HS-5 (cell line): ENCODE measurements around the gene HOXA5.

Experiments
- DNase-seq: peaks from one replicate; pipeline ENCODE4 v3.0.0-alpha.2; 2012; ENCODE audit warnings: low read depth

HOXA5 gene

DNA sequence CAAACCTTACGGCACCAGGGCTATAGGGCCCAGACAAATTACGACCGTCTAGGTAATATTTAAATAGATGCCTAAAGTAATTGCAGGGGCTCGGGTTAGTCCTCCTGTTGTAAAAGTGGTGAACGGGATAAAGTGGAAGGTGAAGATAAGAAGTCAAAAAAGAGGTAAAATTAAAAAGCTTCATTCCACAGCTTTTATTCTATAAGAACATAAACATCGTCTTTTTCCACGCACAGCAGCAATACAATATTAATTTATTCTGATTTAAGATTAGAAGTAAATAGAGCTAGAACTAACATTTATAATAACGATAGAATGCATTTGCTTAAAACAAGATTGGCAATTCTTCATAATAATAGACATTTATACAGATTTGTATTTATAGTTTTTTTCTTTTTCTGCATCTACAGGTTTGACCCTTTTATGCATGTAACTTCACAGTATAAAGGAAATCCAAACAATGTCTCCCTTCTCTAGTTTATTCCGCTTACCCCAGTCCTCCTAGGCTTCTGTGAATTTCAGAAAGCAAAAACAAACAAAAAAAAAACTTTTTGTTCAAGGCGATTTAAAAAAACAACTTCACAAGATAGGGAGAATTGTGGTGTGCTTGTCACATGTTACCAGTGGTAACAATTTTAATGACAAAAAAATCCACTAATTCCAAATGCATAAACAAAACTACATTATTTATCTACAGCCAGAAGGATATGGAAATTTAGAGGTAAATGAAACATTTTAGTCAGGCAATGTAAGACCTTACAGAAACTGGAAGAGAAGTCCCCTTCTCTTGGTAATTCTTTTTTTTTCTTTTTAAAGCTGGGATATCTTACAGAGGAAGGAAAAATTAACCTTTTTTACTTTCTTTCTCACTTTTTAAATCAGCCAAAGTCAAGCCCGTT is 27.2 kb upstream of the HOXA5 start:
- no peak for DNase-seq

DNA sequence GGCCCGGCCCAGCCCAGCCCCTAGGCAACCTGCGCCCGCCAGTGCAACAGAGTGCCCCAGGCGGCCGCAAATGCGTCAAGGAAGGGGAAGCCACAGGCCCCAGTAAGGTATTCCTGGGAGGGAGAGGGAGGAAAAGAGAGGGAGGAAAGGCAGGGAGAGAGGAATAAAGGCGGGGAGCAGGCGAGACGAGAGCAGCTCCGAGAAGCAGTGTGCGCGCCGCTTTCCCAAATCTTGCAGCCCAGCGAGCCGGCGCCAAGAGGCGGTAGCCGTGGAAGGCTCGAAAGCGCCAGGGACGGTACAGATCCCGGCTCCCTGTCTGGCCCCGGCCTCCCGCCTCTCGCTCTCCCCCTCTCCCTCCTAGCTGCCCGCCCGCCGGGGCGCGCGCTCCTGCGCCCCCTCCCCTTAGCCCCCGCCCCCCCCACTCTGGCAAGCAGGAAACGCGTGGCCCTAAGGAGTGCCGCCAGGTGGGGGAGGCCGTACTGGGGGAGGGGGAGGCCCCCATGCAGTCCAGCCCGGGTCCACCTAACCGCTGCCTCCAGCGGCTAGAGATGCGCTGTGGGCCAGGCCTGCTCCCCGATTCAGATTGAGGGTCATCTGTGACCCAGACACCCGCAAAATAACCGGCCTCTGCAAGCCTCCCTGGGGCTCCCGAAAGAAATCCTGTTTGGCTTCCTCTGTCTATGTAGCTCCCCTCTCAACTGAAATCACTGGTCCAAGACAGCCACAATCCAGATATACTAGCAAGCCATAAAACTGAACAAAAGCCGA is 26.4 kb upstream of the HOXA5 start:
- peak; percentile 38 for DNase-seq

DNA sequence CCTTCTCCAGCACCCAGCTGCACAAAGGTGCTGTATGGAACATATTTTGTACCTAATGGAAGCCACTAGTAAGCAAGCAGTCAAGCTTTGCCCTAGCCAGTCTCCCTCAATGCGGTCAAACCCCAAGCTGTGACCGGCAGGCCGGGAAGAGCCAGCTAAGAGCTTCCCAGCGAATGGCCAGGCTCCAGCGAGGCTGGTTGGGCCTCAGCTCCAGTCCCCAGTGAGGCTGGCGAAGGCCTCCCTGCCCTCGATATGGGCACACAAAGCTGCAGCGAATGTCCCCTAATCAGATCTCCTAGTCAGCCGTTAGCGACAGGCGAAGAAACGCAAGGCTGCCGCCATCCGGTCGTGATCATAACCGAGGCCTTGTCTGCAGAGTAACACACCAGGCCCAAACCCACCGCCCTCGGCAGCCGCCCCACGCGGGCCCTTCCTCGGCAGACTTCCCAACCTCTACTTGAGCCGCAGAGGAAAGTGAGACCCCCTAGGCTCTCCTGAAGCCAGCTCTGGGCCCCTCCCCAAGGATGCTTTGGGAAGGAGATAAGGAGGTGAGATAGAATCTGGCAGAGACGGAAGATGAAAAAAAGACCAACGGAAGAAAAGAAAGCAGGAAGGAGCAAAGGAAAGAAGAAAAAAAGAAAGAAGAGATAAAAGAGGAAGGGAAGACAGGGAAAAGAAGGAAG is 24.9 kb upstream of the HOXA5 start:
- DNase-seq: peak; percentile 76

DNA sequence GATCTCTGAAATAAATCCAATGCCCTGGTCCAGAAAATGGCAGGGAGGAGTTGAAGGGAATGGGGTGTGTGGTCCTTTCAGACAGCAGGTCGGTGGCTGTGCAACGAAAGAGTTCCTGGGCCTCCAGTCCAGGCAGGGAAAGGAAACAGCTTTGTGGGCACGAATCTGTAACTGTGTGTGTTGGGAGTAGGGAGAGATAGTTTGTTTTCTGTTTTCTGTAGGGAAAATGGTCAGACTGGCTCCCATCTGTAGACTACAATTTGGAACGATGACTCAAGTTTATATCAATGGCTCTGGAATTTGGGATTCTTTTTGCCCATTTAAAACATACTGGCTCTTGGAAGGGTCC is 24.4 kb upstream of the HOXA5 start:
- DNase-seq: no peak

DNA sequence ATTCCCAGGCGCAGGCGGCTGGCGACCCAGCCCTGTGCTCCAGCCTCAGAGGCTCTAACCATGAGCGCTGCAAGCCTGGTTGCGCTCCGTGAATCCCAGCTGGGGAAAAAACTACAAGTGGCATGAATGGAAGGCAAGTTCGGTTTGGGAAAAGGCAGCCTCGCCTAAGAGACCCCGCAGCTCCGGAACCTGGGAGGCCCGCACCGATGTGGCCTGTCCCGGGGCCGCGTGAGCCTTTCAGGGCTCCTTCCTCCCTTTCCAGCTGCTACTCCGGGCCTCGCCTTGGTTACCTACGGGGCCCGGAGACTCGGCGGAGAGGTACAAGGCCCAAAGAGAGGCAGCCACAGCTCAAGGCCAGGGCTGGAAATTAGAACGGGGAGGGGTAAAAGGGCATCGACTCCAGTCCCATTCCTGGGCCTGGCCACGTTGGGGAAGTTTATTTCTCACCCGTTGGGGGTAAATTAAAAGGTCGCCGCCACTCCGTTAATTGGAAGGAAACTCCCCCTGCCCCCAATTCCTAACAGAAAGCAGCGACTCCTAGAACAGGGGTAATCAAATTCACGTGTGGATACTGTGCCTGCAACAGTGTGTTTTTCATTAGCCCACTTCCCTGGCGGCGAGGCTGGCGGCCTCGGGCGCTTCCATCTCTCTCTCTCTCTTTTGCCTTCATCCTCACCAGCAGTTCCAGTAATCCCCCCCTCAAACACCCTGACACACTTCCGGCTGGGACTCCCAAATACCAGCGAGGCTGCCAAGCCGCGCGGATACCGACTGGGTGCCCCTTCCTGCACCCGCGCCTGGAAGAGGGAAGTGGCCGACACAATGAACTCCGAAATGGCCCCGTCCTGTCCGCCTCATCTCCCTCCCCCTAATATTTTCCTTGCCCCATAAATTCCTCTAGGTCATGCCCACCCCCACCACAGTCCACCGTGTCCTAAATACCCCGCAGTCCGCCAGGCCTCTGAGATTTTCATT is 23.3 kb upstream of the HOXA5 start:
- peak; percentile 54 for DNase-seq

DNA sequence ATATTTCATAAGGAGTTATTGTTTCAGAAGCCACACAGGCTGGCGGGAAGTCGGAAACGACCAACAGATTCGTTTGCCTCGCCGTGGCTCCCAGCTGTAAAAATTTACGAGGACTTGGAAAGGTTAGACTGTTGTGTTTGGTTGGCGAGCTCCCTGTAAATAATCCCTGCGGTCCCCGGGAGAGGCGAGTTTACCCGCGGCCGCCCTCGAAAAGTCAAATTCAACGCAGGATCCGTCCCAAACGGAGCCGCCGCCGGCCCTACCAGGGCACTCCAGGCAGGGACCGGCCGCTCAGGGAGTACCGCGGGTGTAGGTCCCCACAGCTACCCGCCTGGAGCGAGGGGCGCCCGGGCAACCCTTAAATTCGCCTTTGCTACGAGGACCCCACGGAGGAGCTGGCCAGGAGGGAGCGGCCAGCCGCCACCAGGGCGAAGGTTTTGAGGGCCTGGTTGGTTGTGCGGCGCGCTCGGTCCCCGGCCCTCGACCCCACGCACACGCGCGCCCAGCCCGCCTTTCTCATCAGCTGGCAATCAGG is 22.6 kb upstream of the HOXA5 start:
- DNase-seq: no peak

DNA sequence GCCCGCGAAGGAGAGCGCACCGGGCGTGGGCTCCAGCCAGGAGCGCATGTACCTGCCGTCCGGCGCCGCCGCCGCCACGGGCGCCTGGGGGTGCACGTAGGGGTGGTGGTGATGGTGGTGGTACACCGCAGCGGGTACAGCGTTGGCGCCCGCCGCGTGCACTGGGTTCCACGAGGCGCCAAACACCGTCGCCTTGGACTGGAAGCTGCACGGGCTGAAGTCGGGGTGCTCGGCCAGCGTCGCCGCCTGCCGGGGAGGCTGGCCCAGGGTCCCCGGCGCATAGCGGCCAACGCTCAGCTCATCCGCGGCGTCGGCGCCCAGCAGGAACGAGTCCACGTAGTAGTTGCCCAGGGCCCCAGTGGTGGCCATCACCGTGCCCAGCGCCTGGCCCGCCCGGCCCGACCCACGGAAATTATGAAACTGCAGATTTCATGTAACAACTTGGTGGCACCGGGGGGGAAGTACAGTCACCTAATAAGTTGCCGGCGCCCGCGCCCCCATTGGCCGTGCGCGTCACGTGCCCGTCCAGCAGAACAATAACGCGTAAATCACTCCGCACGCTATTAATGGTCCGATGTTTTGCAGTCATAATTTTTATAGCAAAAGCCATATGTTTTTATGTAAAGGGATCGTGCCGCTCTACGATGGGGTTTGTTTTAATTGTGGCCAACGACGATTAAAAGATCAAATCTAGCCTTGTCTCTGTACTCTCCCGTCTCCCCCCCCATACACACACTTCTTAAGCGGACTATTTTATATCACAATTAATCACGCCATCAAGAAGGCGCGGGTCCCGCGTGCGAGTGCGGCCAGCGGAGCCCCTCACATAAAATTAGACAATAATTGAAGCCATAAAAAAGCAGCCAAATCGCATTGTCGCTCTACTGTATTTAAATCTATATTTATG is 21.9 kb upstream of the HOXA5 start, which contains the start of gene HOXA9:
Gene HOXA9 (minus strand): TSS at position 449 of the 907 bp plus-strand sequence. CDS start 80 bp downstream, at position 369.
- DNase-seq: peak; percentile 93

DNA sequence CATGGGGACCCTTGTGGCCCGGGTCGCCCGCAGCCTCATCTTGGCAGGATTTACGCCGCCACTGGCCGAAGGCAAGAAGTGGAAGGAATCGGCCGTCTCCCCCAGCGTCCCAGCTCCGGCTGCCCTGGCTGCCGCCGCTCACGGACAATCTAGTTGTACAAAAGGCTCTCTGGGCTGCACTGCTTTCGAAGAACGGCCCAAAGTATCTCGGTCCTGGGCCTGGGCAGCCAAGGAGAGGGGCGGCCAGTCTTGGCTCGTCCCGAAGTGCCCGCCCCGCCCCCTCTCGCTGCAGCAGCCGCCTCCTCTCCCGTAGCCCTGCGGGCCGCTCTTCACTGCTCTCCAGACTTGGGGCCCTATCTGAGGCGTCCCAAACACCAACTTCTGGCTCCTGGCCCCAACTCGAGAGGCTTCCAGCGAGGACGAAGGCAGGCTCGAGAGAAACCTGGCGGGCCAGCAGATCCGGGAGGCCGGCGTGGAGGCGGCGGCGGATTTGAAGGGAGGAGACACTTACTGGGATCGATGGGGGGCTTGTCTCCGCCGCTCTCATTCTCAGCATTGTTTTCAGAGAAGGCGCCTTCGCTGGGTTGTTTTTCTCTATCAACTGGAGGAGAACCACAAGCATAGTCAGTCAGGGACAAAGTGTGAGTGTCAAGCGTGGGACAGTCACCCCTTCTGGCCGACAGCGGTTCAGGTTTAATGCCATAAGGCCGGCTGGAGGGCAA is 21.0 kb upstream of the HOXA5 start:
- no peak for DNase-seq

DNA sequence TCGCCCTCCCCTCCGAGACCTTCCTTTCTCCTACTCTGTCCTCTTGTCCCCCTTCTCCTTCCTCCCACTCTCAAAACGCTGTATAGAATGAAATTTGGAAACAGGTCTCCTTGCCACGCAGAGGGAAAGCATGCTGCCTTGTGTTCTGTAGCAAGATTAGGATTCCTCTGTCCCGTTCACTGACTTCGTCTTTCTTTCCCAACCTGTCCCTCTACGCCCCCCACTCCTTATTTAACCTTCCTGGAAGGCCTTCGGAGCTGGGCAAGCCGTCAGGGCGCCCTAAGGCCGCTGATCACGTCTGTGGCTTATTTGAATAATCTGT is 20.5 kb upstream of the HOXA5 start:
- DNase-seq: no peak

DNA sequence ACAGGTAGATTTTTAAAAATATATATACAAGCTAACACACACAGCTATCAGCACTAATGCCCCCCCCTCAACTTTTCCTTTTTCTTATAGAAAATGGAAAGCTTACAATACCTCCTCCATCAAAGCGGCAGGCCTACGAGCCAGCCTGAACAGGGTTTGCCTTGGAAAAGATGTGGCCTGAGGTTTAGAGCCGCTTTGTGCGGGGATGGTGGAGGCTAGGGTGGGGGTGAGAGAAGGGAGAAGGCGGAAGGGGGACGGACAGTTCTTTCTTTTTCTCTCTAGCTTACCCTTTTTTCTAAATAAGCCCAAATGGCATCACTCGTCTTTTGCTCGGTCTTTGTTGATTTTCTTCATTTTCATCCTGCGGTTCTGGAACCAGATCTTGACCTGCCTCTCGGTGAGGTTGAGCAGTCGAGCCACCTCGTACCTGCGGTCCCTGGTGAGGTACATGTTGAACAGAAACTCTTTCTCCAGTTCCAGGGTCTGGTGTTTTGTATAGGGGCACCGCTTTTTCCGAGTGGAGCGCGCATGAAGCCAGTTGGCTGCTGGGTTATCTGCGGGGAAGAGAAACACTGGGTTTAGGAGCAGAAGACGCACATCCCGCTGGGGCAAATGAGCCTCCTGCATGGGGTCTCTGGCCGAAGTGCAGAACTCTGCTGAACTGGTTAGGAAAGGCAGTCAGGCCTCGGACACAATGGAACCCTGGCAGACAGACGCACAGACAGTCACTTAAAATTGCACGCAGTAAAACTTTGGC is 20.0 kb upstream of the HOXA5 start:
- no peak for DNase-seq

DNA sequence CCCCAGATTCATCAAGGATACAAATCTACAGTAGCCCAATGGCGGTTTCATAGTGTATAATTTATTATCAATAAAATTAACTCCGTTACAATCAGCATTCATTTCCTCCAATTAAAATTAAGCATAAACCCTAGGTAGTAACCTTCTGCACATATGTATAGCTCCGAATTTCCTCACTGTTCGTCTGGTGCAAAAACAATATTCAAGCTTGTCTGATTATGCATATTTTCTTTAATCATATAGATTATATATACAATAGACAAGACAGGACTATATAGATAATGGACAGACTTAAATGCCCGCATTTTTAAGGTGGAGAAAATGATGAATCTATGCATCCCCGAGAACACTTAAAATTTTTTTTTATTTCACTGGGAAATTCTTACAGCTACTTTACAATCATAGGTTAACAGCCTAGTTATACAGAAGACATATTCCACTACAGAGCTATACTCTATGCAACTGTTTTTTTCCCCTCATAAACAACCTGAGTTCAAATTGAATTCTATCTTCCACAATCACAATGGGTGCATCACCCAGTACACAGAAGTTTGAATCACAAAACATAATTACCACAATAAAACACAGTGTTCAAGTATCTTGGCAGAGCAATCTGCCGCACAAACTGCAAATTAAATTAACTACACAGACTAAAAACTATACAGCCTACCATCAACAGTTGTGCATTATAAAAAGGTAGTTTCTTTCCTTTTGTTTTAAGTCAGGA is 19.2 kb upstream of the HOXA5 start:
- no peak for DNase-seq

DNA sequence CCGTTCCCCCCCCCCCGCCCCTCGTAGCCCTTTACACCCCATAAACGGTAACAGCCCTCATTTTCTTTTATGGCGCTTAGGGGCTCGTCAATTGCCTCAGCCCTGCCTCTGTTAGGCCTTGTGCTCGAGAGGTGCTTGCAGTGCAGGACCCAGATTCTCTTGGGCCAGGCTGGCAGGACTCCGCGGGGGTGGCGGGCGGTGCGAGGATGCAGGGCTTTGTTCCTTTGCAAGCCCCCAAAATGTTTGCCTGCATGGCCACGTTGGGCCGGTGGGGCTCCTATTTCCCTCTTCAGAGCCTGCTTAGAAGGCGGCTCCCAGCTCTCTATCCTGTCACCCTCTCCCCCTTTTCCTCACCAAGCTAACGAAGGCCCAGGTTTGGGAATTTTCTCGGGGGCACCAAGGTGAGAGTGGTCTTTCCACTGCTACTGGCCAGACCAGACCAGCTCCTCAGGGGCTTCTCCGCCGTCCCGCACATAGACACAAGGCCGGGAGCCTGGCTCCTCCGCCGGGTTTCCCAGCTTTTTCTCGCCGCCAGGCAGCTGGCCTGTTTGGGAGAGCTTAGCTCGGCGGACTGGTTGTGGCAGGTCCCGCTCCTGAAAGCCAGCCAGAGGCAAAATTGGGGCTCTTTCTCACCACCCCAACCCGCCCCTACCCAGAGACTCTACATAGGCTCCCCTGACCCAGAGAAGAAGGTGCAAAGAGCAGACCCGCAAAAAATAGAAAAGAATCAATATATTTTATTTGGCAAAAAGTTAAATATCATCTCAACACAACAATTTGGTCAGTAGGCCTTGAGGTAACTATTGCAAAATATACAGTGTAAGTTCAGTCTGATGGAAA is 18.5 kb upstream of the HOXA5 start:
- no peak for DNase-seq

DNA sequence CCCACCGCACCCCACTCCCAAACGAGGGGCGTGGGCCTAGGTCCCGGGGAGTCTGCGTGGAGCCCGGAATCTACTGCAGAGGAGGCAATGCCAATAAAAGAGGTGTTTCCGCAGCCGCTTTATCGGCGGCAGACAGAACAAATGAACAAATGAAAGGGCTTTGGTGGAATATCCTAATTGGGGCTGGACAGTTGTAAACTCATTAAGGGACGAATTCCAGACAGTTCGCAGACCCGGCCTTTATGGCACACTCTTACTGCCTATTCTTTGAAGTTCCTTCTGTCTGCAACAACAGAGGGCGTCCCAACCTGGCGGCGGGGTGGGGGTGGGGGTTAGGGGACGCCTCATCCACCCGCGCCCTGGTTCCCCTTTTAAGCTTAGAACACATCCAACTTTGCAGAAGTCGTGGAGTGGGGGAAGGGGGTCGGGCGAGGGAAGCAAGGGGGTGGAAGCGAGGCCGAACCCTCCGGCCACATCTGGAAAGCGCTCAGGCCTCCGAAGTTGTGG is 17.8 kb upstream of the HOXA5 start:
- DNase-seq: no peak

DNA sequence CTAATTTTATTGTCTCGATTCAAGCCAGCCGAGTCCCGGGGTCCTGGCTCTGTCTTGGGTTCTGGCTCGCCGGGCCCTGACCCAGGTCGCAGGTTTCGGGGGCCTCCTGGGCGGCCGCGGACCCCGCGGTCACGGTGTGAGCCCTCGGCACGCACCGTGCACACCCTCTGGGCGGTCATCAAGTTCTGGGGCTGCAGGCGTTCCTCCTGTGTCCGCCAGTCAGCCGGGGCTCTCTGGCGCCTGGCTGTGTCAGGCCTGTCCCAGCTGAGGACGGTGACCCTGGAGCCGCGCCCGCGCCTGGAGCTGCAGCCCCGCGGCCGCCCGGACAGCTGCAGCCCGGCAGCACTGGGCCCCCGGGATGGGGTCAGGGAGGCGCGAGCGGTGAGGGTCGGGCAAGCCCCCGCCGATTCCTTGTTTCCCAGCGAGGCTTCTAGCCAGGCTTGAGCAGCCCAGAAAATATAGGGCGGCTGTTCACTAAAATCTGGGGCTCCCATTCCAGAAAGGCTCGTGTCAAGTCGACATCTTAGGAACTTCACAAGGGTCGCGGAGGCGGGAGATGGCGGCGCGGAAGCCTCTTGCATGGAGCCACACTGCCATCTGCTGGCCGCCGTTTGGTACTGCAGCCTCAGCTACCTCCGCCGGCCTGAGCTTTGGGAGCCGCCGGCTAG is 17.2 kb upstream of the HOXA5 start:
- peak; percentile 58 for DNase-seq

DNA sequence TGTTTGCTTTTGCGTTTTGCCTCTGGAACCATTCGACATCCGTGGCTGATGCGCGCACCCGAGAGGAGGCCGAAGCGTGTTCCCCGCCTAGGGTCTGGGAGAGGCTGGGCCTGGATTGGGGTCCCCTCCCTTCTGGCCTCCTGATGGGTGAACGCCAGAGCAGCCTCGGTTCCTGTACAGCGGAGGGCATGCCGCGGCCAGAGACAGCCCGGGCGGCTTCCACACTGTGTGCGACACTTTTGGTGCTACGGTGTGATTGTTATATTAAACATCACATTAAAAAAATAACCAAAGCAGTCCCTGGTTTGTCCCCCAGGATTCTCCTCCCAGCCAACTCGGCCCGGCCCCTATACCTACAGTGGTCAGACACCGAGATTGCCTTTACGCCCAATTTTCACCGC is 16.7 kb upstream of the HOXA5 start:
- no peak for DNase-seq
